Subcutaneous adipose tissue (tissue), 4 donors: ENCODE results near the gene KCNK4. TPM values are rescaled to one million over a fixed set of nuclear protein-coding genes. Genes with fewer than 3 reads are reported as not detected.

ENCODE experiments used
- small RNA-seq: library from RNA; depleted of rRNA; stranded (forward); fragments of <200 nt; gene quantifications from one replicate; pipeline ENCODE3, GENCODE V24; 2016
- total RNA-seq, 4 donors: library from RNA; depleted of rRNA; stranded (reverse); fragments of >200 nt; gene quantifications; one replicate each; pipeline ENCODE4 v1.1.0, GENCODE V29; 2016

Gene KCNK4
- total RNA-seq, 4 donors from 2014 or later, result not detected

Small RNAs within 50 kb of the gene (small RNA-seq; reads per million reads assigned to genes)
- not detected for gene MIR7155
- gene RF00019, result 0.49 reads per million

Other genes with a start within 250 kb of the KCNK4 start
- gene MACROD1, start 125.2 kb upstream of the KCNK4 start, total RNA-seq, result 10 to 100 TPM in 3 of 4 donors, 1 to 10 TPM in 1; 8.0 to 24.0 (median 19.8) TPM
- gene STIP1, start 105.1 kb upstream of the KCNK4 start, total RNA-seq, result 100 to 1,000 TPM in 1 of 4 donors, 10 to 100 TPM in 3; 53.5 to 100 (median 72.6) TPM
- 10 to 100 TPM; 23.5 to 97.6 (median 42.2) TPM for gene FERMT3, start 84.6 kb upstream of the KCNK4 start, total RNA-seq
- gene TRPT1, start 65.1 kb upstream of the KCNK4 start, total RNA-seq, result 10 to 100 TPM; 34.1 to 89.1 (median 43.6) TPM
- gene NUDT22, start 65.0 kb upstream of the KCNK4 start, total RNA-seq, result 10 to 100 TPM; 19.2 to 77.6 (median 41.8) TPM
- 10 to 100 TPM; 21.5 to 32.0 (median 26.9) TPM for gene DNAJC4, start 60.8 kb upstream of the KCNK4 start, total RNA-seq
- gene VEGFB, start 56.7 kb upstream of the KCNK4 start, total RNA-seq, result 100 to 1,000 TPM; 122 to 332 (median 231) TPM
- 10 to 100 TPM; 32.0 to 40.9 (median 36.7) TPM for gene FKBP2, start 50.2 kb upstream of the KCNK4 start, total RNA-seq
- gene PPP1R14B, start 44.4 kb upstream of the KCNK4 start, total RNA-seq, result 10 to 100 TPM; 64.3 to 73.1 (median 69.1) TPM
- 10 to 100 TPM; 10.8 to 17.9 (median 16.3) TPM for gene PLCB3, start 39.8 kb upstream of the KCNK4 start, total RNA-seq
- 10 to 100 TPM; 47.1 to 92.5 (median 90.6) TPM for gene BAD, start 6.6 kb upstream of the KCNK4 start, total RNA-seq
- 10 to 100 TPM in 3 of 4 donors, 1 to 10 TPM in 1; 7.7 to 18.1 (median 14.7) TPM for gene GPR137, start 5.5 kb upstream of the KCNK4 start, total RNA-seq
- not detected for gene CATSPERZ, start 9.1 kb downstream of the KCNK4 start, total RNA-seq
- 10 to 100 TPM; 16.3 to 54.1 (median 35.5) TPM for gene ESRRA, start 14.2 kb downstream of the KCNK4 start, total RNA-seq
- 100 to 1,000 TPM; 225 to 266 (median 241) TPM for gene TRMT112, start 26.3 kb downstream of the KCNK4 start, total RNA-seq
- gene PRDX5, start 26.8 kb downstream of the KCNK4 start, total RNA-seq, result 100 to 1,000 TPM; 122 to 236 (median 223) TPM
- 10 to 100 TPM in 2 of 4 donors, 1 to 10 TPM in 2; 7.0 to 18.2 (median 11.2) TPM for gene CCDC88B, start 48.9 kb downstream of the KCNK4 start, total RNA-seq
- gene RPS6KA4, start 67.9 kb downstream of the KCNK4 start, total RNA-seq, result 10 to 100 TPM in 3 of 4 donors, 1 to 10 TPM in 1; 7.2 to 27.5 (median 16.3) TPM